GM23338 (cell line): ENCODE data around the gene OR2V2. TPM values are rescaled to one million over a fixed set of nuclear protein-coding genes. Genes with fewer than 3 reads are reported as not detected.

Experiments used
- ATAC-seq: fragments of 200-7000 bp; cut with Tn5 transposase; 3 replicates; pipeline ENCODE4 v1.9.1; 2020
- DNase-seq: peaks from one replicate; pipeline ENCODE4 v3.0.0-alpha.2; 2015; ENCODE audit warnings: low spot score
- H2AFZ ChIP-seq: fragments of 200-600 bp; sonication (generic); 2 replicates; pipeline ENCODE4 v1.8.0; 2016; ENCODE audit warnings: antibody characterized with exemption, mild to moderate bottlenecking, moderate library complexity
- H3F3A ChIP-seq: fragments of 200-600 bp; sonication (generic); replicated peaks from 2 replicates; pipeline ENCODE4 v1.8.0; 2017; ENCODE audit warnings: antibody characterized with exemption, mixed run types, low read depth
- H3K27ac ChIP-seq: fragments of 200-600 bp; sonication (generic); 2 replicates; pipeline ENCODE4 v1.6.1; 2016; ENCODE audit warnings: low read depth
- H3K27me3 ChIP-seq: fragments of 200-600 bp; sonication (generic); 2 replicates; pipeline ENCODE4 v1.8.0; 2016; ENCODE audit warnings: mild to moderate bottlenecking, mixed run types, moderate library complexity; ENCODE audit not compliant: insufficient read depth
- H3K36me3 ChIP-seq: fragments of 200-600 bp; sonication (generic); 2 replicates; pipeline ENCODE4 v1.8.0; 2016; ENCODE audit warnings: mild to moderate bottlenecking; ENCODE audit not compliant: insufficient read depth
- H3K4me1 ChIP-seq: fragments of 200-600 bp; sonication (generic); 2 replicates; pipeline ENCODE4 v1.8.0; 2016; ENCODE audit warnings: mild to moderate bottlenecking, moderate library complexity; ENCODE audit not compliant: insufficient read depth
- H3K4me2 ChIP-seq: fragments of 200-600 bp; sonication (generic); 2 replicates; pipeline ENCODE4 v1.7.1; 2017; ENCODE audit warnings: mixed run types
- H3K4me3 ChIP-seq: fragments of 200-600 bp; sonication (generic); 2 replicates; pipeline ENCODE4 v1.6.1; 2016; ENCODE audit warnings: mixed run types
- H3K79me2 ChIP-seq: fragments of 200-600 bp; sonication (generic); replicated peaks from 2 replicates; pipeline ENCODE4 v1.8.0; 2017; ENCODE audit warnings: mild to moderate bottlenecking; ENCODE audit not compliant: insufficient read depth
- H3K9me2 ChIP-seq: fragments of 200-600 bp; sonication (generic); 2 replicates; pipeline ENCODE4 v1.8.0; 2017; ENCODE audit not compliant: insufficient read depth
- H4K20me1 ChIP-seq: fragments of 200-600 bp; sonication (generic); replicated peaks from 2 replicates; pipeline ENCODE4 v1.8.0; 2017; ENCODE audit warnings: mild to moderate bottlenecking; ENCODE audit not compliant: insufficient read depth
- H3K27ac Mint-ChIP-seq: 2 replicates; pipeline ENCODE4 v1.8.0; 2020; ENCODE audit warnings: inconsistent platforms, mild to moderate bottlenecking, moderate library complexity, mixed read lengths
- H3K27me3 Mint-ChIP-seq: 3 replicates; pipeline ENCODE4 v1.8.0; 2022; ENCODE audit warnings: low read depth, mild to moderate bottlenecking, moderate library complexity, mixed read lengths, inconsistent platforms; ENCODE audit not compliant: insufficient read depth, poor library complexity
- H3K36me3 Mint-ChIP-seq: 3 replicates; pipeline ENCODE4 v1.8.0; 2021; ENCODE audit warnings: low read depth, mild to moderate bottlenecking, inconsistent platforms, moderate library complexity, mixed read lengths
- H3K4me1 Mint-ChIP-seq: 3 replicates; pipeline ENCODE4 v1.8.0; 2020; ENCODE audit warnings: mild to moderate bottlenecking, inconsistent platforms, mixed read lengths
- H3K4me3 Mint-ChIP-seq: 3 replicates; pipeline ENCODE4 v1.8.0; 2021; ENCODE audit warnings: moderate library complexity, mild to moderate bottlenecking, inconsistent platforms, mixed read lengths
- H3K9me3 Mint-ChIP-seq: 3 replicates; pipeline ENCODE4 v1.8.0; 2020; ENCODE audit warnings: moderate library complexity, mild to moderate bottlenecking, inconsistent platforms, mixed read lengths
- CREB1 ChIP-seq: fragments of 250-450 bp; sonication (Bioruptor Pico); IDR thresholded peaks from 2 replicates; pipeline ENCODE4 v1.5.0; 2020; ENCODE audit warnings: low read depth, mild to moderate bottlenecking, moderate library complexity
- CTCF ChIP-seq, 2 experiments: fragments of 200-600 bp in 1 of 2; sonication (generic) in 1 of 2; conservative IDR thresholded peaks; 2 replicates each; pipeline versions ENCODE4 v1.5.1 to v1.6.1; 2016 to 2017; ENCODE audit warnings: antibody characterized with exemption in 2 of 2, low read depth in 2 of 2, mild to moderate bottlenecking in 2 of 2, moderate library complexity in 1 of 2
- ETS1 ChIP-seq: IDR thresholded peaks from 2 replicates; pipeline ENCODE4 v1.6.1; 2016; ENCODE audit warnings: antibody characterized with exemption
- EZH2 ChIP-seq: fragments of 200-600 bp; sonication (generic); IDR thresholded peaks from one replicate; pipeline ENCODE4 v1.8.0; 2017; ENCODE audit warnings: antibody characterized with exemption, mild to moderate bottlenecking, low read depth; ENCODE audit not compliant: unreplicated experiment
- EZH2phosphoT487 ChIP-seq: fragments of 200-600 bp; sonication (generic); IDR thresholded peaks from one replicate; pipeline ENCODE4 v1.8.1; 2018; ENCODE audit warnings: antibody characterized with exemption; ENCODE audit not compliant: unreplicated experiment
- JUNB ChIP-seq: IDR thresholded peaks from one replicate; pipeline ENCODE4 v1.6.1; 2016; ENCODE audit warnings: antibody characterized with exemption; ENCODE audit not compliant: unreplicated experiment
- NANOG ChIP-seq: IDR thresholded peaks from 2 replicates; pipeline ENCODE4 v1.6.1; 2016; ENCODE audit warnings: antibody characterized with exemption, borderline replicate concordance
- POLR2AphosphoS5 ChIP-seq: IDR thresholded peaks from 2 replicates; pipeline ENCODE4 v1.6.1; 2016; ENCODE audit warnings: antibody characterized with exemption, low read depth
- REST ChIP-seq: IDR thresholded peaks from one replicate; pipeline ENCODE4 v1.6.1; 2018; ENCODE audit warnings: antibody characterized with exemption; ENCODE audit not compliant: unreplicated experiment
- STAT1 ChIP-seq: IDR thresholded peaks from one replicate; pipeline ENCODE4 v1.6.1; 2016; ENCODE audit warnings: antibody characterized with exemption; ENCODE audit not compliant: unreplicated experiment
- ZNF114 ChIP-seq: fragments of 250-450 bp; sonication (Bioruptor Pico); IDR thresholded peaks from 2 replicates; pipeline ENCODE4 v1.5.0; 2020; ENCODE audit warnings: mild to moderate bottlenecking, moderate library complexity
- ZNF331 ChIP-seq: fragments of 250-450 bp; sonication (Bioruptor Pico); IDR thresholded peaks from 2 replicates; pipeline ENCODE4 v1.5.0; 2020; ENCODE audit warnings: low read depth, mild to moderate bottlenecking, moderate library complexity
- ZNF462 ChIP-seq: fragments of 250-450 bp; sonication (Bioruptor Pico); IDR thresholded peaks from 2 replicates; pipeline ENCODE4 v1.5.0; 2020; ENCODE audit warnings: mild to moderate bottlenecking, moderate library complexity
- polyA plus RNA-seq: library from polyadenylated mRNA; unstranded; fragments of >200 nt; fragmentation: Nextera tagmentation; extraction: Ambion mirVana; gene quantifications from 2 replicates; pipeline ENCODE4 v1.2.1, GENCODE V29; 2016
- total RNA-seq: library from RNA; depleted of rRNA; stranded (reverse); fragments of >200 nt; shearing (Covaris generic); gene quantifications from 2 replicates; pipeline ENCODE4 v1.2.3, GENCODE V29; 2014

Gene OR2V2
- total and polyA plus RNA-seq, 2 experiments from 2014 or later = not detected

- H3K9me3 Mint-ChIP-seq = peaks cover 19% of the 10 kb centered on the region
- Histone ChIP-seq H2AFZ (peak overlapping the region; percentile 76), H3K9me2 (no peaks in the 10 kb centered on the region), H3K4me2 (peak overlapping the region; percentile 82), H3F3A (peaks cover 3% of the 10 kb centered on the region), H3K79me2 (no peaks in the 10 kb centered on the region), H3K27ac (no peak overlapping the region), H3K4me1 (peaks cover 6% of the 10 kb centered on the region; the same call in 1 of the 2 replicates), H3K36me3 (no peaks in the 10 kb centered on the region), H4K20me1 (no peaks in the 10 kb centered on the region; the same call in 1 of the 2 replicates), H3K27me3 (peaks cover 61% of the 10 kb centered on the region), H3K4me3 (peak overlapping the region; percentile 80)
- DNase-seq (no peak), ATAC-seq (no peak)
- no peak overlapping the region for H3K27ac Mint-ChIP-seq
- peaks cover 56% of the 10 kb centered on the region for H3K27me3 Mint-ChIP-seq
- H3K4me1 Mint-ChIP-seq = peaks cover 9% of the 10 kb centered on the region
- peak overlapping the region; percentile 89 for H3K4me3 Mint-ChIP-seq
- no peak for TF ChIP-seq CREB1 (CRISPR knock-in tag)
- TF ChIP-seq EZH2phosphoT487 = no peak
- no peak for TF ChIP-seq JUNB
- TF ChIP-seq ZNF114 (CRISPR knock-in tag) = no peak
- TF ChIP-seq CTCF (conservative IDR thresholded peaks at IDR 0.05; ENCODE audit: low read depth in 2 of 2) = no peak
- no peak for TF ChIP-seq ZNF331 (CRISPR knock-in tag)
- no peak for TF ChIP-seq STAT1
- TF ChIP-seq NANOG = no peak
- TF ChIP-seq POLR2AphosphoS5 = no peak
- no peak for TF ChIP-seq ZNF462
- TF ChIP-seq REST = no peak
- TF ChIP-seq ETS1 = no peak
- no peak for TF ChIP-seq EZH2
- peaks cover 14% of the 10 kb centered on the region; the same call in 1 of the 3 replicates for H3K36me3 Mint-ChIP-seq
Observed at GRCh38 chr5:181192337-181193046, 45.1 kb downstream of the OR2V2 start.
